ENCODE measurements around the gene TBX19.

DNA sequence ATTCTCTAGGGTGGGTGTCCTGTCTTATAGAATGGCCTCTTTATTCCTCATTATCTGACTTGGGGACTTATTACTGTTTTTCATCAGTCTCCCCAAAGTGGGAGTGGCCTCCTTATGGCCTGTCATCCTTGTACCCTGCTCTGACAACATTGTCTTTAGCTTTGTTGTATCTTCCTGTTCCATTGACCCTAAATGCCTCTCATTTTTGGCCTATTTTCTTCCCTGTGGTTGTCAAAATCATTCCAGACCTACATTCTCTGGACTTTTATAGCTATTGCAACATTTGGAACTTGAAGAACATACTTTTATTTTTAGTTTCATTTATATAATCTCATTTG, 45.2 kb upstream of the TBX19 start:
- TF ChIP-seq, protein P1, sequence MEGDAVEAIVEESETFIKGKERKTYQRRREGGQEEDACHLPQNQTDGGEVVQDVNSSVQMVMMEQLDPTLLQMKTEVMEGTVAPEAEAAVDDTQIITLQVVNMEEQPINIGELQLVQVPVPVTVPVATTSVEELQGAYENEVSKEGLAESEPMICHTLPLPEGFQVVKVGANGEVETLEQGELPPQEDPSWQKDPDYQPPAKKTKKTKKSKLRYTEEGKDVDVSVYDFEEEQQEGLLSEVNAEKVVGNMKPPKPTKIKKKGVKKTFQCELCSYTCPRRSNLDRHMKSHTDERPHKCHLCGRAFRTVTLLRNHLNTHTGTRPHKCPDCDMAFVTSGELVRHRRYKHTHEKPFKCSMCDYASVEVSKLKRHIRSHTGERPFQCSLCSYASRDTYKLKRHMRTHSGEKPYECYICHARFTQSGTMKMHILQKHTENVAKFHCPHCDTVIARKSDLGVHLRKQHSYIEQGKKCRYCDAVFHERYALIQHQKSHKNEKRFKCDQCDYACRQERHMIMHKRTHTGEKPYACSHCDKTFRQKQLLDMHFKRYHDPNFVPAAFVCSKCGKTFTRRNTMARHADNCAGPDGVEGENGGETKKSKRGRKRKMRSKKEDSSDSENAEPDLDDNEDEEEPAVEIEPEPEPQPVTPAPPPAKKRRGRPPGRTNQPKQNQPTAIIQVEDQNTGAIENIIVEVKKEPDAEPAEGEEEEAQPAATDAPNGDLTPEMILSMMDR (IDR thresholded peaks at IDR 0.05), result peak; percentile 24
- no peak for TF ChIP-seq EZH2 (IDR thresholded peaks at IDR 0.05; ENCODE audit: borderline replicate concordance, insufficient read depth, low read depth, low read length, poor library complexity, severe bottlenecking)
